Subcutaneous abdominal adipose tissue (tissue), 5 donors: Measurements from ENCODE around the gene CD274.

Source experiments
- H3K27ac ChIP-seq: one replicate; pipeline ENCODE4 v1.7.0; 2013; ENCODE audit warnings: low read depth, mild to moderate bottlenecking, inconsistent platforms, low read length, moderate library complexity
- H3K27me3 ChIP-seq, 5 donors: one replicate each; pipeline ENCODE4 v1.7.0; 2013; ENCODE audit warnings: low read length in 5 of 5, inconsistent platforms in 1 of 5; ENCODE audit not compliant: control insufficient read depth in 5 of 5, insufficient read depth in 4 of 5
- H3K36me3 ChIP-seq, 5 donors: one replicate each; pipeline ENCODE4 v1.7.0; 2013; ENCODE audit warnings: low read length in 5 of 5; ENCODE audit not compliant: control insufficient read depth in 5 of 5, insufficient read depth in 5 of 5
- H3K4me1 ChIP-seq, 5 donors: one replicate each; pipeline ENCODE4 v1.7.0; 2013; ENCODE audit warnings: low read length in 5 of 5, mild to moderate bottlenecking in 3 of 5, moderate library complexity in 1 of 5; ENCODE audit not compliant: control insufficient read depth in 5 of 5, insufficient read depth in 5 of 5
- H3K4me3 ChIP-seq, 5 donors: one replicate each; pipeline ENCODE4 v1.7.0; 2013; ENCODE audit warnings: low read length in 5 of 5, low read depth in 1 of 5
- H3K9ac ChIP-seq, 5 donors: one replicate each; pipeline ENCODE4 v1.7.0; 2013; ENCODE audit warnings: low read length in 5 of 5, mild to moderate bottlenecking in 4 of 5, moderate library complexity in 3 of 5
- H3K9me3 ChIP-seq, 5 donors: one replicate each; pipeline ENCODE4 v1.7.0; 2013; ENCODE audit warnings: low read length in 5 of 5; ENCODE audit not compliant: control insufficient read depth in 5 of 5
- donor health status: healthy.
- donor health status: healthy.
- donor health status: healthy.
- donor health status: healthy.
- donor health status: healthy.

Gene CD274

GRCh38 chr9:5511476-5511875, 61.1 kb downstream of the CD274 start:
- no peaks in the 10 kb centered on the region for H3K36me3 ChIP-seq
- H3K4me1 ChIP-seq = peaks cover 4 to 53% (median 29%) of the 10 kb centered on the region in 5 donors
- H3K27ac ChIP-seq = peak overlapping the region; percentile 69
- H3K9me3 ChIP-seq = no peaks in the 10 kb centered on the region
- no peaks in the 10 kb centered on the region for H3K27me3 ChIP-seq
- H3K9ac ChIP-seq = peak overlapping the region in 2 of 5 donors; percentile 62 to 65
- H3K4me3 ChIP-seq = peak overlapping the region in 4 of 5 donors; percentile 59 to 71 (median 66)

- H3K4me3 ChIP-seq = peak overlapping the region in 4 of 5 donors; percentile 59 to 71 (median 66)
- H3K27ac ChIP-seq = peak overlapping the region; percentile 69
- H3K9ac ChIP-seq = peak overlapping the region in 1 of 5 donors; percentile 62
- H3K9me3 ChIP-seq = no peaks in the 10 kb centered on the region
- no peaks in the 10 kb centered on the region for H3K27me3 ChIP-seq
- H3K36me3 ChIP-seq = no peaks in the 10 kb centered on the region
- peaks cover 4 to 56% (median 29%) of the 10 kb centered on the region in 5 donors for H3K4me1 ChIP-seq
These were observed 61.7 kb downstream of the CD274 start for GRCh38 chr9:5511935-5512580.

- H3K9ac ChIP-seq = no peak overlapping the region
- no peaks in the 10 kb centered on the region for H3K9me3 ChIP-seq
- H3K4me1 ChIP-seq = peaks cover 4 to 61% (median 29%) of the 10 kb centered on the region in 5 donors
- H3K27ac ChIP-seq = no peak overlapping the region
- no peak overlapping the region for H3K4me3 ChIP-seq
- H3K36me3 ChIP-seq = no peaks in the 10 kb centered on the region
- no peaks in the 10 kb centered on the region for H3K27me3 ChIP-seq
These were observed 62.5 kb downstream of the CD274 start for GRCh38 chr9:5512658-5513452.

GRCh38 chr9:5513966-5514616, 63.7 kb downstream of the CD274 start:
- Histone ChIP-seq H3K27me3 (no peaks in the 10 kb centered on the region), H3K9me3 (no peaks in the 10 kb centered on the region), H3K9ac (no peak overlapping the region), H3K4me1 (peaks cover 4 to 68% (median 29%) of the 10 kb centered on the region in 5 donors), H3K27ac (no peak overlapping the region), H3K4me3 (no peak overlapping the region), H3K36me3 (no peaks in the 10 kb centered on the region)

- H3K27ac ChIP-seq = no peak overlapping the region
- H3K4me1 ChIP-seq = peaks cover 4 to 61% (median 23%) of the 10 kb centered on the region in 5 donors
- H3K4me3 ChIP-seq = no peak overlapping the region
- H3K36me3 ChIP-seq = no peaks in the 10 kb centered on the region
- H3K9me3 ChIP-seq = no peaks in the 10 kb centered on the region
- H3K27me3 ChIP-seq = no peaks in the 10 kb centered on the region
- no peak overlapping the region for H3K9ac ChIP-seq
These were observed 64.4 kb downstream of the CD274 start for GRCh38 chr9:5514617-5515260.

- H3K27ac ChIP-seq = no peak overlapping the region
- peaks cover 4 to 56% (median 22%) of the 10 kb centered on the region in 5 donors for H3K4me1 ChIP-seq
- no peak overlapping the region for H3K4me3 ChIP-seq
- H3K9ac ChIP-seq = no peak overlapping the region
- no peaks in the 10 kb centered on the region for H3K9me3 ChIP-seq
- no peaks in the 10 kb centered on the region for H3K27me3 ChIP-seq
- H3K36me3 ChIP-seq = no peaks in the 10 kb centered on the region
These were observed 64.9 kb downstream of the CD274 start for GRCh38 chr9:5515261-5515650.

GRCh38 chr9:5516453-5517220, 66.3 kb downstream of the CD274 start:
- Histone ChIP-seq H3K4me3 (no peak overlapping the region), H3K27ac (no peak overlapping the region), H3K9me3 (no peaks in the 10 kb centered on the region), H3K4me1 (peaks cover under 1 to 43% (median 10%) of the 10 kb centered on the region in 5 donors), H3K9ac (no peak overlapping the region), H3K27me3 (no peaks in the 10 kb centered on the region), H3K36me3 (no peaks in the 10 kb centered on the region)

- Histone ChIP-seq H3K36me3 (peaks cover 0 to 7% (median 0%) of the 10 kb centered on the region in 5 donors), H3K9ac (no peak overlapping the region), H3K4me1 (peaks cover 0 to 32% (median 11%) of the 10 kb centered on the region in 5 donors), H3K27me3 (no peaks in the 10 kb centered on the region), H3K4me3 (no peak overlapping the region), H3K9me3 (no peaks in the 10 kb centered on the region), H3K27ac (no peak overlapping the region)
These were observed 68.0 kb downstream of the CD274 start for GRCh38 chr9:5518171-5518936.

- no peak overlapping the region for H3K27ac ChIP-seq
These were observed 68.6 kb downstream of the CD274 start for GRCh38 chr9:5518937-5519319.

More at GRCh38 chr9:5518937-5519319, 68.6 kb downstream of the CD274 start:
- Histone ChIP-seq H3K9ac (no peak overlapping the region), H3K27me3 (no peaks in the 10 kb centered on the region), H3K4me3 (no peak overlapping the region), H3K9me3 (no peaks in the 10 kb centered on the region), H3K36me3 (peaks cover 0 to 11% (median 0%) of the 10 kb centered on the region in 5 donors), H3K4me1 (peaks cover 0 to 29% (median 11%) of the 10 kb centered on the region in 5 donors)
